ENCODE results near the gene UBE2L3.
"Not testable (repeated sequence)": the region's sequence is repeated elsewhere in the genome, so short reads cannot be mapped to it uniquely, and the experiment has no call there.

The UBE2L3 gene

GRCh38 chr22:21567456-21568346 lies at the start of gene UBE2L3:
Gene UBE2L3, plus strand, starts transcription at chr22:21567714. Its CDS starts 31 bp downstream, at chr22:21567745.
- DNase-seq (ENCODE audit: low read depth): no peak

GRCh38 chr22:21526705-21527500 lies 40.6 kb upstream of the UBE2L3 start:
- DNase-seq (ENCODE audit: low read depth): not testable (repeated sequence)

- DNase-seq (ENCODE audit: low read depth): not testable (repeated sequence)
Measured at GRCh38 chr22:21531525-21531924, 36.0 kb upstream of the UBE2L3 start.

GRCh38 chr22:21532863-21533648 lies 34.5 kb upstream of the UBE2L3 start:
- not testable (repeated sequence) for DNase-seq (ENCODE audit: low read depth)

GRCh38 chr22:21539862-21540261 lies 27.7 kb upstream of the UBE2L3 start:
- not testable (repeated sequence) for DNase-seq (ENCODE audit: low read depth)

GRCh38 chr22:21544432-21545322 lies 22.8 kb upstream of the UBE2L3 start:
- not testable (repeated sequence) for DNase-seq (ENCODE audit: low read depth)

- not testable (repeated sequence) for DNase-seq (ENCODE audit: low read depth)
Measured at GRCh38 chr22:21549558-21549957, 18.0 kb upstream of the UBE2L3 start.

GRCh38 chr22:21550008-21550677 lies 17.4 kb upstream of the UBE2L3 start:
- not testable (repeated sequence) for DNase-seq (ENCODE audit: low read depth)

- DNase-seq (ENCODE audit: low read depth): not testable (repeated sequence)
Measured at GRCh38 chr22:21550678-21551047, 16.9 kb upstream of the UBE2L3 start.

GRCh38 chr22:21551361-21551760 lies 16.2 kb upstream of the UBE2L3 start, which contains the start of gene RIMBP3C:
Gene RIMBP3C, minus strand, starts transcription at chr22:21551461. Its CDS starts 485 bp downstream, at chr22:21550976.
- not testable (repeated sequence) for DNase-seq (ENCODE audit: low read depth)

- DNase-seq (ENCODE audit: low read depth): not testable (repeated sequence)
Measured at GRCh38 chr22:21559345-21560125, 8.0 kb upstream of the UBE2L3 start.

- DNase-seq (ENCODE audit: low read depth): not testable (repeated sequence)
Measured at GRCh38 chr22:21560657-21561056, 6.9 kb upstream of the UBE2L3 start.

GRCh38 chr22:21563912-21564311 lies 3.6 kb upstream of the UBE2L3 start:
- DNase-seq (ENCODE audit: low read depth): no peak

- DNase-seq (ENCODE audit: low read depth): no peak
Measured at GRCh38 chr22:21564411-21564810, 3.1 kb upstream of the UBE2L3 start.

GRCh38 chr22:21568347-21569075 lies 997 bp downstream of the UBE2L3 start:
- DNase-seq (ENCODE audit: low read depth): no peak

GRCh38 chr22:21569076-21569427 lies 1.5 kb downstream of the UBE2L3 start:
- DNase-seq (ENCODE audit: low read depth): not testable (repeated sequence)

- no peak for DNase-seq (ENCODE audit: low read depth)
Measured at GRCh38 chr22:21569459-21570170, 2.1 kb downstream of the UBE2L3 start.

- no peak for DNase-seq (ENCODE audit: low read depth)
Measured at GRCh38 chr22:21570398-21570797, 2.9 kb downstream of the UBE2L3 start.

All from HS-27A (cell line).